T-helper 1 cell treated with Interleukin-12 subunit alpha and Interleukin-12 subunit beta and Interleukin-4 antibody, amounts not matched to agents 30 ng/mL and 1 ng/mL, for 36 hours (primary cell): ENCODE data around the gene IRAK2. TPM values are rescaled to one million over a fixed set of nuclear protein-coding genes. Genes with fewer than 3 reads are reported as not detected.

Source experiments
- intact Hi-C: fragments of 100-400 bp; cut with micrococcal nuclease; formaldehyde crosslinking; loops from one replicate; pipeline ENCODE4 v1.15.1; 2024
- total RNA-seq: library from RNA; stranded (reverse); gene quantifications from 2 replicates; pipeline ENCODE4 v1.2.3, GENCODE V29; 2022

Gene IRAK2
- total RNA-seq, 1 donor from 2014 or later = 13.1 TPM

DNA sequence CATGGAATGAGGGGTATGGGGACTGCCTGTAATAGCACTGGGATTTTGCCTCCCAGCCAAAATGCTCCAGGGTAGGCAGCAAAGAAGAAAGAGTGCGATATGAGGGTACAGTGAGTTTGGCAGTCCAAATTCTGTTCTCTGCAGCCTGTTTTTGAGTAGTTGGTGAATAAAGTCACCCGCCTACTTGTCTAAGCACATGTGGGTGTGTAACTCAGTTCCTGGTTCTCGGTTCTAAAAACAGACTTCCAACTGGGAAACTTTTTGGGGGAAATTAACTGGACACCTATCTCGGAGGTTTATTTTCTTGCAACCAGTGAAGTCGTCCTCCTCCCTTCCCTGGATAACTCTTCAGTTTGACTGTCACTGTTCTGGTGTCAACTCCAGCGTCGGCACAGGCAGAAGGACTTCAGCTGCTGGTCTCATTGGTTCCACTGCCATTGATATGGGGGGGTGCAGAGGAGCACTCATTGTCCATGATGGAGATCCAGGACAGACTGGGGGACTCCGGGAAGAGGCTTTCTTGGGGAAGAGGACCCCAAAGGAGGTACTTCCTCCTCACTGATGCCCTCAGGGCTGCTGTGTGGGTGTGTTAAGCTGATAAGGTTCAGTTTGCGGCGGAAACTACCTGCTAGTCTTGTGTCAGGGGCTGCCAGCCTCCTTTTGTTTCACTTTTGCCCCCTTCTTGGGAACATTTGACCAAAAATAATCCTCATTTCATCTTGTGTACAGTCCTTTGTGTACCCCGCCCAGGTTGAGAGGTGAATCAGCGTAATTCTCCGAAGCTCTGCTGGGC, 114.9 kb downstream of the IRAK2 start:
- intact Hi-C loops = no loop called here

DNA sequence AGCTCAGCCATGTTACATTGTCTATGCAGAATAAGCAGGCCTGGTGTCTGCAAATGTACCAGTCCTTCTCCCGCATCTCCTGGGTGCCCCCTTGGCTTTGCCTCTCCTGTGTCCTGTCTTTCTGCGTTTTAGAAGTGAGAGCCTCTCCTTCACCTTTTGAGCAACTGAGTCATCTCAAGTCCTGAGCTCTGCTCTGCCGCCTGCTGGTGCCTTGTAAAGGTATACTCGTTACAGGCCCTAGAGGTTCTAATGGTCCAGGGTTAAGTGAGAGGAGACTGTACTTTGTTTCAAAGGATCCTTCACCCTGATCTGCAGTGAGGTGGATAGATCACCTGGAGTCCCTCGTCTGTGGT, 115.4 kb downstream of the IRAK2 start:
- intact Hi-C loops = no loop called here

DNA sequence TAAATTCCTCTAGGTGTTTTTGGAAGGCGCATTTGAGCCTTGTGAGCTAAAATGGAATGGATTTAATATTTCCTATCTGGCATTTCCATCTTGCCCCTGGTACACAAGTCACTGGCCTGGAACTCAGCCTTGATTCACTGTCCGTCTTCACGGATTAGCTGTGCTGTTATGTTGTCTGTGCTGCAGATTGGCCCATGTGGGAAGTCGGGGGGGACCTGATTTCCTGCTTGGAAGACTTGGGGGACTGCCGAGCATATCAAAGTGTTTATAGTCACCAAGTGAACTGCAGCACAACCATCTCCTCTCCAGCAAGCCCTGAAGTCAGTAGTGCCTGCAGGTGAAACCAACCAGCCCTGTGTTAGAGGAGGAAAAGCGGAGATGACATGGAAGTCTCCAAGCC, 115.9 kb downstream of the IRAK2 start:
- intact Hi-C loops = no loop called here

DNA sequence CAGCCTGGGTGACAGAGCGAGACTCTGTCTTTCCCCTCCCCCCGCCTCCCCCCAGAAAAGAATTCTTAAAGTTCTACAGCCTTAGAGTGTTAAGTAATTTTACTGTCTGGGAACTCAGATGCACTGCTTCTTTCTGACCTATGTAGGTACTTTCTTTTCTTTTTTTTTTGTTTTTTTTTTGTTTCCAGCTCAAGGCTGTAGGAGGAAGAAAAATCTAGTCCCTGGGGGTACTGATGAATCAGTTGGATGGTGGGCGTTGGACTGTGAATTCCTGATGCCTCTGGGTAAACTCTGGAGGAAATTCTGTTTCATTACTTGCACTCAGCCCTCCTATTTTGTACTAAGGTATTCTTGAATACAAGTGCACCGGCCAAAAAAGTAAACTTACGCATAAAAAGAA, 117.2 kb downstream of the IRAK2 start:
- intact Hi-C loops = no loop called here

DNA sequence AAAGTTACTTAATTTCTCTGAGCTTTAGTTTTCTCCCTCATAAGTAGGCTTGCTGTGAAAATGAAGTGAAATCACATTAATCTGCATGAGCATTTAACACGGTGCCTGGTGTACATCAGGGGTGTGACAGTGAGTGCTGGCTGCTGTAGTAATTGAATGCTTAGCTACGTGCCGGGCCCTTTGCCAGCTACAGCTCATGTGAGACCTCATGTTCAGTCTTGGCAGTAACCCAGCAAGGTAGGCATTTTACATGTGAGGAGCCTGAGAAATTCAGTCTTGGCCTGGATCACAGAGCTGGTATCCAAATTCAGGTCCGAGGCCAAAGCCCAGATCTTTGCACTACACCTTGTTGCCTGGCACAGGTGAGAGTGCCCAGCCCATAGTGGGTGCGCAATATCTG, 118.9 kb downstream of the IRAK2 start:
- intact Hi-C loops = no loop called here

DNA sequence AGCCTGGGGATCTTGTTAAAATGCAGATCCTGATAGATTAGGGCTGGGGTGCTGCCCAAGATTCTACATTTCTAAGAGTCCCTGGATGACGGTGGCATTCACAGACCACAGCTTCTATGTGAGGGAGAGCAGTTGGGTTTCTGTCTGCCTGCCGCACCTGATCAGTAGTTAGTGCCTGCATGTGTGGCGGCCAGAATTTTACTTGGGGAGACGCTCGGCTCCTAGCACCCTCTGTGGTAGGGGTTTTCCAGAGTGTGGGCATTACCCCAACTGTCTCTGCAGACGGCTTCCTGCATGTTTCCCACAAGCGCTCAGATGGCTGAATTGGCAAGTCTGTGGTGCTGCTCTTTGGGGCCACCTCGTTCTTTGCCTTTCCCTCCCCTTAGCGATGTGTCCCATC, 119.8 kb downstream of the IRAK2 start:
- intact Hi-C loops = no loop called here

DNA sequence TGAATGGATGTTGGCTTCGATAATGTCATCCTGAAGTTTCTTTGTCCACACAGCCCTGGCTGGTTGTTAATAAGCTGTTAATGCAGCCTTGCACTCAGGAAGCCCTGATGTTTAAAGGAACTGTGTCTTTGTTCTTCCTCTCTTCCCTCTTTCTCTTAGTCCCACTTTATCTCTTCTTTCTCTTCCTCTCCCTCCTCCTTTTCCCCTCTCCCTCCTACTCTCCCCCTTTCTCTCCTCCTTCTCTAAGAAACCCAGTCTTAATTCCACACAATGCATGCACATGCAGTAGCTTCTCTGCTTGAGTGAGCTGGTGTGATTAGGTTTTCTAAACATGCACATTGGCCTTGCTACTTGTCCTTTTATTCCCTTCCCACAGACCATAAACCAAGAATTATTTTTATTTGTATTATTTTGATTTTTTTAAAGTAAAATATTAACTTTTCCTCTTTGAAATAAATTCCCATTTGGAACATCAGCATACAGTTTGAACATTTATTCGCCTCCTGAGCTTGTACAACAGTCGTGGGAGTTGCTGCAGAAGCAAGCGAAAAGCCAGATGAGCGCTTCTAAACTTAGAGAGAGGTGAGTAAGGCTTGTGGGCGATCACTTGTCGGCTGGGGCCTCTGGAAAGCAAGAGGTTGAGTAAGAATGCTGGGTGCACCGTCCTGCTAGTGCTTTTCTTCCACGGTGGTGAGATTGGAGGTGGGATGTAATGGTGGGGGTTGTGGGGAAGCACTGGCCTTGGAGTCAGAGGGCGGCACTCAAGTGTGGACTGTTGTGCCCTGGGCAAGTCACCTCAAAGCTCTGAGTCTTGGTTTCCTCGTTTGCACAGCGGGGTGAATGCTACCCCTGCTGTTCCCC, 120.8 kb downstream of the IRAK2 start:
- intact Hi-C loops = no loop called here

DNA sequence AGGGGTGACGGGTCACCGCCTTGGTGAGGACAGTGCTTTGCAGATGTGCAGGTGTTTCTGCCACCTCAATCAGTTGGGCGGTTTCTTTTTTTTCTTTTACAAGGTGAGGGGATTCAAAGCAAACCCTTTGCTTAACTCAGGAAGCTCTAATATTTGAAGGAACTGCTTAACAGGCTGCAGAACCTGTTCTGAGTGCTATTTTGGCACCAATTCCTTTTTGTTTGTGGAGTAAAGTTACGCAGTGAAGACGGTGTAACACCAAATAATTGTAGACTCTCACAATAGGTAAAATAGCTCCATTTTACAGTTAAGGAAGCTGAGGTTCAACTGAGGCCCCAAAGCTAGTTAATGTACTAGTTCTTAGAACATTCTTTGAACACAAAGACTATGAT, 121.4 kb downstream of the IRAK2 start:
- intact Hi-C loops = no loop called here

DNA sequence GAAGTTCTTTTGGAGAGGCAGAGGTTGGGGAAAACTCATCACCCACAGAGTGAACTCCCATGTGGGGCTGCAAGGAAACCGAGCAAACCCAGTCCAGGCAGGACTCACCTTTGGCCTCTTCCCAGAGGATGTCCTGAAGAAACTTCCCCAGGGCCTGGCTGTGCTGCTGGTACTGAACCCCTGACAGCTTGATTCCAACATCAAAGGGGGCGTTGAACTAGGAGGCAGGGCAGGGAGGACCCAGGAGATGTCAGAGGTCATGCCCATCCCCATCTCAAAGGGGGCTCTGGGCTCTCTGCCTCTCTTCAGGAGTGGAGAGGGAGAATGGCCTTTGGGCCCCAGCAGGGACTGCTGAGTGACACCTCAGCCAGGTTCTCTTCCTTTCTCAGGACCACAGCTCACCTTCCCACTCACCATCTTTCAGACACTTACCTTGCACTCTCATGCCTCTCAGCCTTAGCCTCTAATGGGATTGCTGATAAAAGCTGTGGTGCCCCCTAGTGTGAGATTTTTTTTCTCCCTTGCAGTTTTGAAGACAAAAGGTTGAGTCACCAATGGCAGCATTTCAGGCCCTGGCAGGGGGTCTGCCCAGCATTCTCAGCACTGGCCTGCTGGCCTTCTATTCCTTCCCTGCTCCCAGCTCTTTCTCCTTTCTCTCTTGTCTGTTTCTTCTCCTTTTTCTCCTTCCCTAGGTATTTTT, 122.0 kb downstream of the IRAK2 start:
- intact Hi-C loops = no loop called here

DNA sequence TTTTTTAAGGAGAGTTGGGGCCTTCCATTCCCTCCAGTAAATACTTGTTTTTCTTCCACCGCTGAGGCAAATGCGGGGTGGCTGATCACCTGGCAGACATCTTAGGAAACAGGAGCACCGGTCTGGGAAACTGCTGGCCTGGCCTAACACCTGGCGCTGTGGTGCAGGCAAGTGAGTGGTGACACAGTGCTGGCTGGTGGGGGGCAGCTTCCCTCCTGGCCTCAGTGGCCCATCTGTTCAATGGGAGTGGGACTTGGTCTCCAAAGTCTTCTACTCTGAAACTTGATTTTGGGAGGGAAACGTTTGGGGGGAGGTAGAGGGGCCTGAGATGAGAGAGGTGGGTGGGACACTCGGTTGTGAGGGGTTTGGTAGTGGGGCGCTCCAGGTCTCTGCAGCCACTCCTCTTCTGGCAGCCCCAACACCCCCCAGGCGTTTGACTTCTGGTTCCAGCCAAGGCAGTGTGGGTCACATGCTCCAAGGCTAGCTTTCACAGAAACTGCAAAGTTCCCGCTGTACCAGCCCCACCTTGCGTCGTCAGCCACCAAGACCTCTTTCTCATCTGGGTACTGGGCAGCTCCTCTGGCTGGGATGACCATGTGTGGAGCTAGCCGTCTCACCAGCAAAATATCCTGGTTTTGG, 123.3 kb downstream of the IRAK2 start:
- intact Hi-C loops = no loop called here

DNA sequence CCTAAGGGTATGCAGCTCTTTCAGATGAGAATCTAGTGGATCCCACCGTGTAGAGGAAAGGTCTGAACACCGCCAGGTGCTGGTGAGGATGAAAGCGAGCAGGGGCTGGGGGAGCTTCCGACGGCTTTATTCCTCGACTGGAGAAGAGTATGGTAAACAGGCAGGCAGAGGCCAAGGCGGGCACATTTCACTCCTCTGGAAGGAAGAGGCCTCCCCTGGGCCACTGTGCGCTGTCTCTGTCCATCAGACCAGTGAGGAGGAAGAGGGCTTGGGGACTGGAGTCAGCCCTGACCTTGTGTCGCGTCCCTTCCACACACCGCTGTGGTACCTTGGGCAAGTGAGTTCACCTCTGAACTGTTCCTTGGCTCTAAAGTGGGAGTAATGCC, 123.8 kb downstream of the IRAK2 start:
- intact Hi-C loops = no loop called here

DNA sequence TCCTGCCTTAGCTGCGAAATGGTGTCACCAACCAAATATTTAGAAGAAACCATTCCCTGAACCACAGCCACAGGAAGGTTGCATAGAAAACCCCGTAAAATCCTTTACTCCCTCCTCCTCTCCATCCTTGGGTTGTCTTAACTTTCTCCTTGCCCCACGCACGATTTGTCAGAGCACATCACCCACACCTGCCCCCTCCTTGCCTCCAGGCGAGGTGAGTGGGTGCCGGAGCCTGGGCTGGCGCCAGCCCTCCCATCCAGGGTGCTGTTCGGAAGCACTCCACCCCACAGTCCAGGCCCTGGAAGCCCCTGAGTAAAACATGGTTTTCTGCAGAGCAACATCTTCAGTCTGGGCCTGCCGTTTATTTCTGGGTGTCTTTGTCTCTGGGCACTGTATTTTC, 124.4 kb downstream of the IRAK2 start:
- intact Hi-C loops = no loop called here

DNA sequence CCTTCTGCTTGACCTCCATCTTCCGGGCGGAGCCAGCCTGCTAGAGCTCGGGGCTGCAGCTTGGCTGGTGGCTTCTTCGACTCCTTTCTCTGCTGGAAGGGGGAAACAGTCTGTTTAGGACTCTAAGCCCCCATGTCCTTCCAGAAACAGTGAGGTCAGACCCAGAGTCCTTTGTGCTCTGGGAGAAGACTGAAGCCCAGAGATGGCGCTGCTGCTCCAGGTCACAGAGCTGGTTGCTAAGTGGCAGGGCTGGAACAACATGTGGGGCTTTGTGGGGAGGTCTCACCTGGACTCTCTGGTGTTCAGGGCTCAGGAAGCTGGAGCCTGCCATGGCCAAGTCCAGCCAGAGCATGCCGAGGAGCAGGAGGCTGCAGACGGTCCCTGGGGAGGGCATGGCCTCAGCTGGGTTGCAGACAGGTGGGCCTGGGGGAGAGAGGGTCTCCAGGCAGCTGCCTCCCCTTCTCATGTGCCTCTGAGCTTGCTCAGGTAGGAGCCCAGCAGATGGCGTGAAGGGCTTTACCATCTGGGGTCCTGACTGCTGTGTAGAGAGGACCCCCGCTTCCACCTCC, 125.2 kb downstream of the IRAK2 start:
- intact Hi-C loops = no loop called here

DNA sequence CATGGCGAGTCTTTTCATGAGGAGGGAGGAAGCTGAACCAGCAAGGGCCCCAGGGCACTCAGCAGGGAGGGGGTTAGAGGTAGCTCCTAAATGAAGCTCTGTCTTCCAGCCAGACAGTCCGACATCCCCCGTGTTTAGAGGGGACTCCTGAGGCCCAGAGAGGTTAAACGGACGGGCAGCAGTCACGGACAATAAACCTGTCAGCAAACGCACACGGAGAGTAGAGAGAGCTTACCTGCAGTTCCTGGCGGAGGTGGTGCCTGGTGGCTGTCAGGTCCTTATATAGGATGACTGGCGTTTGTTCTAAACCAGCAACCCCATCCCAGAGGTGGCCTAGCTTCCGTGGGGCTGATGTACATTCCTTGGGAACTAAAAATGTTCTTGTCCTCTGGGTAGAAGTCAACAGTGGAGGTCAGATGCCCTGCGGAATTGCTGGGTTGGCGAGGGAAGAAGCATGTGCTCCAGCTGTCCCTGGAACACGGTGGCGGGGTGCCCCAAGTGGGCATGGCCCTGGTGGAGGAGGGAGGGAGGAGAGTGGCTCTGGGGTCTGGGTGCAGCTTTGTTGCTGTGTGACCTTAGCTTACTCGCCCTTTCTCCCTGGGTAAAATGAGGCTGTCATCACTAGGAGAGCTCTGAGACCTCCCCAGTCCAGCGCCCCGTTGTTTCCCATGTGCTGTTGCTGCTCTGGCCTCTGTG, 125.9 kb downstream of the IRAK2 start:
- intact Hi-C loops = no loop called here

DNA sequence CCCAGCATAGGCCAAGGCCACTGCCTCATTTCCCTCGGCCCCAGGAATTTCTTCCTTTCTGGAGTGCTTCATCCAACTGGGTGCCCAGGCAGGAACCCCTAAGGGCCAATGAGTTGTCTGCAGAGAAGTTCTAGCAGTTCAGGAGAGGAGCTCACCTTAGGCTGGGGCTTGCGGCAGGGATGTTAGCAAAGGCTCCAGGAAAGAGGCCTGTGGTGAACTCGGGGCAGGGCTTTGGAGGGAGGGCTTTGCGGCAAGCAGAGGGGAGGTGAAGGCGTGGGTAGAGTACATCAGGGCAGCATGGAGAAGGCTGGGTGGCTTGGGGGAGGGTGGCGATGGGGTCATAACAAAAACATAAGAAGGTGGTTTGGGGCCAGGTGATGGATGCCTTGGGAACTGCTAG, 126.9 kb downstream of the IRAK2 start:
- intact Hi-C loops = no loop called here

DNA sequence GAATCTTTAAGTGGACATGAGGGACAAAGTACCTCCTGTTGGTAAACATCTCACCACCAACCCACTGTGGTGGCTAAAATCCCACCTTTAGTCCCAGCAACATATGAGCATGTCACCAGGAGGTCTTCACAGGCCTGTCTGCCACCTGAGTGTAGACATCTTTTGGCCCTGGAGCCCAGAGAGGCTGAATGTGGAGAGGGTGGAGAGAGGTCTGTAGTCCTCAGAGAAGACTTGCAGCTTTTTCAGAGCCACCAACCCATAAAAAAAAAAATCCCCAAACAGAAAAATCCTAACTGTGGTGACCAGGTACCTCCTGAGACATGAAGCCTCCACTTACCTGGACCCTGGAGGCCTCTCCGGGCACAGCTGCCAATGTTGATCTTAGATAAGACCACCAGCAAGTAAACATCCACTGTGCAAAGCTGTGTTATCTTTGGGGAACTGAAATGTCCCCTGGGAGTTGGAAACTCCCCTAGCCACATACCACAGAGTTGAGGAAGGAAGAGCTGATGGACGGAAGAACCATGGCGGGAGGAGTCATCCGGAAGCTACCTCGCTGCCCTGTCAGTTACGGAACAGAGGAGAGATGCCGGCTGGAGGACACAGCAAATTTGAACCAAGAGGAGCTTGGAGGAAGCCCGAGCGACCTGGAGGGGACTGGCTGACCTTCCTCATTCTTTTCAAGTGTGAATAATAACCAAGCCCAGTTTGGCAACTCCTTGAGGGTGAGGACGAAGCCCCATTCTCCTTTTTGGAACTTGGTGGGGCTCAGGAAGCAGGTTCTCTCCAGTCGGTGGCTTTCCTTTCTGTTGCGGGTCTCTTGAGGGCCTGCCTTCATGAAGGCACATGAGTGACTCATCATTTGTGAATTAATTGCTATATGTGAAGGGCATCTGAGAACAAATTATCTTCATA, 128.0 kb downstream of the IRAK2 start, which contains the start of gene GHRL:
GHRL (minus strand) TSS at position 443 of the 915 bp plus-strand sequence. CDS start 2,767 bp downstream, outside the sequence.
- intact Hi-C loops = no loop called here
